DND-41 (cell line): ENCODE results near the gene CYFIP2.
"Not testable (repeated sequence)": the region's sequence is repeated elsewhere in the genome, so short reads cannot be mapped to it uniquely, and the experiment has no call there.

Source experiments
- ATAC-seq: fragments of 200-7000 bp; cut with Tn5 transposase; 3 replicates; pipeline ENCODE4 v1.9.1; 2021; ENCODE audit warnings: low read depth; ENCODE audit not compliant: insufficient read depth
- DNase-seq: peaks from one replicate; pipeline ENCODE4 v3.0.0-alpha.2; 2020
- H2AFZ ChIP-seq: 2 replicates; pipeline ENCODE4 v1.6.0; 2012; ENCODE audit warnings: low read depth, low read length
- H3K27ac ChIP-seq: 2 replicates; pipeline ENCODE4 v1.5.1; 2012; ENCODE audit warnings: low read length, inconsistent platforms
- H3K27me3 ChIP-seq: fragments of 200-600 bp; sonication (generic); 2 replicates; pipeline ENCODE4 v1.6.0; 2012; ENCODE audit warnings: low read length, mild to moderate bottlenecking, inconsistent platforms; ENCODE audit not compliant: insufficient read depth, poor library complexity
- H3K36me3 ChIP-seq: 2 replicates; pipeline ENCODE4 v1.5.1; 2012; ENCODE audit warnings: low read length, inconsistent platforms; ENCODE audit not compliant: insufficient read depth
- H3K4me1 ChIP-seq: 2 replicates; pipeline ENCODE4 v1.5.1; 2012; ENCODE audit warnings: mild to moderate bottlenecking, low read length; ENCODE audit not compliant: insufficient read depth
- H3K4me2 ChIP-seq: 2 replicates; pipeline ENCODE4 v1.6.0; 2012; ENCODE audit warnings: mild to moderate bottlenecking, moderate library complexity, low read length, inconsistent platforms; ENCODE audit not compliant: insufficient read depth
- H3K4me3 ChIP-seq, 2 experiments: fragments of 200-600 bp in 1 of 2; shearing (Covaris generic) in 1 of 2; 2 replicates each; pipeline ENCODE4 v1.5.1; 2012 to 2016; ENCODE audit warnings: inconsistent platforms in 2 of 2, low read length in 2 of 2, mild to moderate bottlenecking in 2 of 2, low read depth in 1 of 2, moderate library complexity in 1 of 2
- H3K79me2 ChIP-seq: 2 replicates; pipeline ENCODE4 v1.6.0; 2012; ENCODE audit warnings: low read length, inconsistent platforms; ENCODE audit not compliant: insufficient read depth
- H3K9ac ChIP-seq: 2 replicates; pipeline ENCODE4 v1.6.0; 2012; ENCODE audit warnings: low read depth, mild to moderate bottlenecking, inconsistent platforms, low read length, moderate library complexity
- H3K9me3 ChIP-seq: 2 replicates; pipeline ENCODE4 v1.5.1; 2012; ENCODE audit warnings: low read length, moderate library complexity, mild to moderate bottlenecking, inconsistent platforms; ENCODE audit not compliant: insufficient read depth, severe bottlenecking
- H4K20me1 ChIP-seq: 2 replicates; pipeline ENCODE4 v1.6.0; 2012; ENCODE audit warnings: low read length; ENCODE audit not compliant: insufficient read depth
- CTCF ChIP-seq: IDR thresholded peaks from 2 replicates; pipeline ENCODE4 v1.5.1; 2012; ENCODE audit warnings: borderline replicate concordance, low read length, moderate library complexity, mild to moderate bottlenecking; ENCODE audit not compliant: poor library complexity, severe bottlenecking; ENCODE audit errors: extremely low read depth
- EZH2 ChIP-seq: IDR thresholded peaks from 3 replicates; pipeline ENCODE4 v1.6.1; 2012; ENCODE audit warnings: borderline replicate concordance, low read depth, mild to moderate bottlenecking, moderate library complexity, low read length, inconsistent platforms; ENCODE audit not compliant: severe bottlenecking

Gene CYFIP2

DNA sequence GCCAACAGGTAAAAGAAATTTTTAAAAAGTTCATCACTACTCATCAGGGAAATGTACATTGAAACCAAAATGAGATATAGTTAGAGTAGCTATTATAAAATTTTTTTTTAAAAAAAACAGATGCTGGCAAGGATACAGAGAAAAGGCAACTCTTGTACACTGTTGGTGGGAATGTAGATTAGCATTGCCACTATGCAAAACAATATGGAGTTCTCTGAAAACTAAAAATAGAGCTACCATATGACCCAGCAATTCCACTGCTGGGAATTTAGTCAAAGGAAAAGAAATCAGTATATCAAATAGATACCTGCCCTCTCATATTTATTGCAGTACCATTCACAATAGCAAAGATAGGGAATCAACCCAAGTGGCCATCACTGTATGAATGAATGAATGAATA, 149.9 kb downstream of the CYFIP2 start:
- Histone ChIP-seq H2AFZ (no peak overlapping the region), H3K79me2 (no peaks in the 10 kb centered on the region), H3K9ac (no peak overlapping the region), H3K4me1 (no peaks in the 10 kb centered on the region), H4K20me1 (no peaks in the 10 kb centered on the region), H3K9me3 (no peaks in the 10 kb centered on the region), H3K27me3 (no peaks in the 10 kb centered on the region), H3K4me3 (no peak overlapping the region), H3K4me2 (no peak overlapping the region), H3K36me3 (no peaks in the 10 kb centered on the region), H3K27ac (no peak overlapping the region)
- DNase-seq (no peak), ATAC-seq (no peak)
- no peak for TF ChIP-seq EZH2
- TF ChIP-seq CTCF, result no peak

GRCh38 chr5:157419521-157419920, 153.6 kb downstream of the CYFIP2 start:
- not testable (repeated sequence) for H3K9me3 ChIP-seq, H3K4me3 ChIP-seq, H3K27ac ChIP-seq, H3K9ac ChIP-seq, H3K27me3 ChIP-seq, H3K36me3 ChIP-seq, H3K4me1 ChIP-seq, DNase-seq, H4K20me1 ChIP-seq, H3K79me2 ChIP-seq, ATAC-seq, H2AFZ ChIP-seq, H3K4me2 ChIP-seq

DNA sequence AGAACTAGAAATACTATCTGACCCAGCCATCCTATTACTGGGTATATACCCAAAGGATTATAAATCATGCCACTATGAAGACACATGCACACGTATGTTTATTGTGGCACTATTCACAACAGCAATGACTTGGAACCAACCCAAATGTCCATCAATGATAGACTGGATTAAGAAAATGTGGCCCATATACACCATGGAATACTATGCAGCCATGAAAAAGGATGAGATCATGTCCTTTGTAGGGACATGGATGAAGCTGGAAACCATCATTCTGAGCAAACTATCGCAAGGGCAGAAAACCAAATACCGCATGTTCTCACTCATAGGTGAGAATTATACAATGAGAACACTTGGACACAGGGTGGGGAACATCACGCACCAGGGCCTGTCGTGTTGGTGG, 164.0 kb downstream of the CYFIP2 start:
- not testable (repeated sequence) for H3K27me3 ChIP-seq, ATAC-seq, H3K4me1 ChIP-seq, H3K4me2 ChIP-seq, H3K9me3 ChIP-seq, DNase-seq, H3K4me3 ChIP-seq, H4K20me1 ChIP-seq, H3K27ac ChIP-seq, H2AFZ ChIP-seq, H3K9ac ChIP-seq, H3K36me3 ChIP-seq, H3K79me2 ChIP-seq

DNA sequence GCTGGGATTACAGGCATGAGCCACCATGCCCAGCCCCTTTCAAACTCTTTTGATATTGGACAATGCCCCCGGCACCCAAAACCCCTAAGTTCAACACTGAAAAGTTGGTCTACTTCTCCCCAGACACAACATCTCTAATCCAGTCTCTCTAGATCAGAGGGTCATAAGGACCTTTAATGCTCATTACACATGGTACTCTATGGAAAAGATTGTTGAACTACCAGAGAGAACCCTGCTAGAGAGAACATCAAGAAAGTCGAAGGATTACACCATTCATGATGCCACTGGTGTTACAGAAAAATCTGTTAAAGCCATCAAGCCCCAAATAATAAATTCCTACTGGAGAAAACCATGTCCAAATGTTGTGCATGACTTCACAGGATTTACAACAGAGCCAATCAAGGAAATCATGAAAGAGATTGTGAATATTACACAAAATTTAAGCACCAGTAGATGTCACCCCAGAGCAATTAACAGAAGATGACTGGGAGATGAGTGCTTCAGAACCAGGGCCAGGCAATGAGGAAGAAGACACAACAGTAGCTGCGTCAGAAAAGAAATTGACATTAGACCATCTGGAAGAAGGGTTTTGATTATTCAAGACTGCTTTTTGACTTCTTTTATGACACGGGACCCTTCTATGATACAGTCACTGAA, 165.7 kb downstream of the CYFIP2 start:
- H3K4me2 ChIP-seq, result no peak overlapping the region
- H3K4me3 ChIP-seq, result no peak overlapping the region
- H3K27ac ChIP-seq, result no peak overlapping the region
- ATAC-seq, result peak; percentile 98
- H3K4me1 ChIP-seq, result no peaks in the 10 kb centered on the region
- no peak overlapping the region for H2AFZ ChIP-seq
- H3K27me3 ChIP-seq, result no peaks in the 10 kb centered on the region
- H3K9ac ChIP-seq, result no peak overlapping the region
- H3K9me3 ChIP-seq, result no peaks in the 10 kb centered on the region
- H3K36me3 ChIP-seq, result no peaks in the 10 kb centered on the region
- TF ChIP-seq EZH2 (no peak), CTCF (peak; percentile 71)
- H3K79me2 ChIP-seq, result no peaks in the 10 kb centered on the region
- DNase-seq, result peak; percentile 35
- no peaks in the 10 kb centered on the region for H4K20me1 ChIP-seq
